NT2/D1 (cell line): ENCODE results near the gene TPCN1.

Experiments used
- SUZ12 ChIP-seq: IDR thresholded peaks from 2 replicates; pipeline ENCODE4 v1.6.1; 2011; ENCODE audit not compliant: insufficient read length, insufficient read depth; ENCODE audit errors: extremely low read depth
- ZNF274 ChIP-seq: IDR thresholded peaks from 2 replicates; pipeline ENCODE4 v1.6.1; 2011; ENCODE audit warnings: mild to moderate bottlenecking, low read depth, low read length

DNA sequence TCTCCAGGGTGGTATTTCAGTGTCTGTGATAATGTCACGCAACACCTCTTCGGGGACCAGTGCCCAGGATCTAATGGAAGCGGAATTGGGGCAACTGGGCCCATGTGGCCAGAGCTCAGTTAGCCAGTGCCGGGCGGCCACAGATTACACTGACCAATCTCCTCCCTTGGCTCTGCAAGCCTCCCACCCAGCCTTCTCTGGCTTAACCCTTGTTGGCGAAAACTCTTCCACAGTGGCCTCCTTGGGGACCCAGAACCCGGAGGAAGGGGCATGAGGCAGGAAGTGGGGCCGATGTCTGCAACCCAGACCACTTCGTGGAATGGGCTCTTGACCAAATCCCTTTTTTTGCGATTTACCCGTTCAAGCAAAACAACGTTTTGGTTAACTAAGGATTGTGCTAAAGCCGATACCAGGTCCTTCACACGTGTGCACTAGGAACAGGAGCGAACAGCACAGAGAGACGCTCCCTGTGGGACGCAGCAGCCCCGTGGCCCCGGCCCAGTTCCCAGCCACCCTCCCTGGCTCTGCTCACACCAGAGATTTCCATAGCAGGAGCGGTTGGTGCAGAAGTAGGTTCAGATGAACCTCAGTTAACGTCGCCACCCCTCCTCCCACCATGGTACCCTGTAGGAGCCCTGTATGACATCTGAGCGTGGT, 75.4 kb downstream of the TPCN1 start:
- TF ChIP-seq ZNF274 (no peak), SUZ12 (no peak)
